ENCODE measurements around the gene CADM2. TPM values are rescaled to one million over a fixed set of nuclear protein-coding genes. Genes with fewer than 3 reads are reported as not detected.

CADM2 gene
- 0.38 to 0.46 TPM in 2 of 5 replicates, not detected in the others for total RNA-seq (2022; extraction: Qiagen RNA extraction; ENCODE audit: low read depth)

GRCh38 chr3:84958495-84959469 lies at the start of gene CADM2:
Gene CADM2 (plus strand): TSS chr3:84958989.

Data from A549 treated with ZK216348 at 1 μM for 4 hours (cell line).